RCC 7860 (cell line): ENCODE measurements around the gene YBX1.
"Not testable (repeated sequence)": the region's sequence is repeated elsewhere in the genome, so short reads cannot be mapped to it uniquely, and the experiment has no call there.

ENCODE experiments used
- DNase-seq: peaks from one replicate; pipeline ENCODE4 v3.0.0-alpha.2; 2015; ENCODE audit warnings: low spot score
- FAIRE-seq: peaks from 2 replicates; lab custom pipeline; 2012; peaks lifted over from hg19 to GRCh38; lab: Jason Lieb, UNC

YBX1 gene

GRCh38 chr1:42681741-42682483 is at the start of gene YBX1:
YBX1 (plus strand) TSS chr1:42682418; CDS start chr1:42682566, 148 bp downstream.
- FAIRE-seq (peak; percentile 88), DNase-seq (peak; percentile 98)

- FAIRE-seq: no peak
These were observed 43.1 kb upstream of the YBX1 start for GRCh38 chr1:42639116-42639515.

GRCh38 chr1:42646056-42646455 is 36.2 kb upstream of the YBX1 start:
- no peak for DNase-seq
- FAIRE-seq: no peak

More at GRCh38 chr1:42639116-42639515, 43.1 kb upstream of the YBX1 start:
- no peak for DNase-seq

GRCh38 chr1:42657201-42657600 is 25.0 kb upstream of the YBX1 start:
- no peak for DNase-seq
- FAIRE-seq: no peak

GRCh38 chr1:42657981-42658876 is 24.0 kb upstream of the YBX1 start, which contains the start of gene PPIH:
PPIH (plus strand) TSS chr1:42658423; CDS start chr1:42658447, 24 bp downstream.
- DNase-seq (peak; percentile 80), FAIRE-seq (peak; percentile 76)

- no peak for FAIRE-seq
These were observed 23.3 kb upstream of the YBX1 start for GRCh38 chr1:42658877-42659337.

GRCh38 chr1:42660907-42661500 is 21.2 kb upstream of the YBX1 start:
- DNase-seq (no peak), FAIRE-seq (no peak)

More at GRCh38 chr1:42658877-42659337, 23.3 kb upstream of the YBX1 start:
- no peak for DNase-seq

- DNase-seq (no peak), FAIRE-seq (no peak)
These were observed 12.3 kb upstream of the YBX1 start for GRCh38 chr1:42669936-42670335.

- no peak for FAIRE-seq
- DNase-seq: no peak
These were observed 11.8 kb upstream of the YBX1 start for GRCh38 chr1:42670425-42670824.

GRCh38 chr1:42674214-42674613 is 8.0 kb upstream of the YBX1 start:
- DNase-seq (no peak), FAIRE-seq (no peak)

GRCh38 chr1:42674682-42675081 is 7.5 kb upstream of the YBX1 start:
- no peak for FAIRE-seq
- DNase-seq: no peak

GRCh38 chr1:42675467-42675866 is 6.8 kb upstream of the YBX1 start:
- DNase-seq: no peak
- FAIRE-seq: no peak

- no peak for DNase-seq
- no peak for FAIRE-seq
These were observed 5.6 kb upstream of the YBX1 start for GRCh38 chr1:42676534-42677087.

GRCh38 chr1:42679364-42679983 is 2.7 kb upstream of the YBX1 start:
- FAIRE-seq (no peak), DNase-seq (no peak)

- DNase-seq (no peak), FAIRE-seq (no peak)
These were observed 2.2 kb upstream of the YBX1 start for GRCh38 chr1:42680055-42680454.

GRCh38 chr1:42680921-42681683 is 1.1 kb upstream of the YBX1 start:
- no peak for FAIRE-seq
- DNase-seq: no peak

GRCh38 chr1:42682484-42682738 is 193 bp downstream of the YBX1 start:
- FAIRE-seq: not testable (repeated sequence)

GRCh38 chr1:42682739-42683531 is 717 bp downstream of the YBX1 start:
- no peak for DNase-seq
- no peak for FAIRE-seq

More at GRCh38 chr1:42682484-42682738, 193 bp downstream of the YBX1 start:
- not testable (repeated sequence) for DNase-seq

- DNase-seq: no peak
- FAIRE-seq: no peak
These were observed 1.9 kb downstream of the YBX1 start for GRCh38 chr1:42684139-42684538.
